ENCODE data around the gene RAB3A.
"Not testable (repeated sequence)": the region's sequence is repeated elsewhere in the genome, so short reads cannot be mapped to it uniquely, and the experiment has no call there.

The RAB3A gene

DNA sequence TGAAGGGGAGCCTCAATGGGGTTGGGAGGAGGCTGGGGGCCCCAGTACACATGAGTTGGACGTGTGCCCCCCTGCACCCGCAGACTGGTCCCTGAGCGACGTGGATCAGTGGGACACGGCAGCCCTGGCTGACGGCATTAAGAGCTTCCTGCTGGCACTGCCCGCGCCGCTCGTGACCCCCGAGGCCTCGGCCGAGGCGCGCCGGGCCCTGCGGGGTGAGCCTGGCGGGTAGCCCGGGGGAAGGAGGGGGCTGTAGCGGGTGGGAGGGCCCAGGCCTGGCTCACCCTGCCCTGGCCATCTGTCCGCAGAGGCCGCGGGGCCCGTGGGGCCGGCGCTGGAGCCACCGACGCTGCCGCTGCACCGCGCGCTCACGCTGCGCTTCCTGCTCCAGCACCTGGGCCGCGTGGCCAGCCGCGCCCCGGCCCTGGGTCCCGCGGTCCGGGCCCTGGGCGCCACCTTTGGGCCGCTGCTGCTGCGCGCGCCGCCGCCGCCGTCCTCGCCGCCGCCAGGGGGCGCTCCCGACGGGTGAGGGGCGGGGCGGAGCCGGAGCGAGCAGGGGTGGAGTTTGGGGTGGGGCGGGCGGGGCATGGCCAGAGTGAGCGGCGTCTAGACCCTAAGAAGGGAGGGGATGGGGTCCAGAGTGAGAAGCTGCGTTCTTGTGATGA, 42.7 kb downstream of the RAB3A start:
- Mint-ChIP-seq H3K4me1 (peaks cover 14% of the 10 kb centered on the region), H3K27me3 (no peaks in the 10 kb centered on the region), H3K27ac (peak overlapping the region; percentile 75), H3K36me3 (peaks cover 17% of the 10 kb centered on the region), H3K4me3 (peak overlapping the region; percentile 50), H3K9me3 (no peaks in the 10 kb centered on the region)
- CTCF ChIA-PET, result interaction anchor here (0.7 to 2.0 kb wide), 6 partner anchors 9 to 51 kb away, joined by 3 to 9 read pairs (median 3); no protein-coding TSS in a partner anchor
- DNase-seq, result peak; percentile 80

DNA sequence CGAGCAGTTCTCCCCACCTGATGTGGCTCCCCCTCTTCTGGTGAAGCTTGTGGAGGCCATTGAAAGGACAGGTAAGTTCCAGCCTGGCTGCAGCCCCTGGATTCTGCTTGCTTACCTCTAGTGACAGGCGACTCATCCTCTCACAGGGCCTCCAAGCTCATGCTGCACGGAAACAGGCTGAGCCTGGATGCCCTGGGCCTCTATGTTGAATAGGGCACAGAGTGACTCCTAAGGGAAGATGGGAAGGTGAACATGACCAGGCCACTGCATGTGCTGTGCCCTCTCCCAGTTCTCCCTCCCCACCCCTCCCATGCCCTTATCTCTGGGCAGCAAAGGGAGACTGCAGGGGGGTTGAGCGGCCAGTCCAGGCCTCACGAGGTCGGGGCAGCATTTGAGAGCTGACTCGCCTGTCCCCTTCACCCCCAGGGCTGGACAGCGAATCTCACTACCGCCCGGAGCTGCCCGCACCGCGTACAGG, 43.3 kb downstream of the RAB3A start:
- Mint-ChIP-seq H3K27me3 (no peaks in the 10 kb centered on the region), H3K4me1 (peaks cover 14% of the 10 kb centered on the region), H3K4me3 (peak overlapping the region; percentile 50), H3K27ac (peak overlapping the region; percentile 75), H3K9me3 (no peaks in the 10 kb centered on the region), H3K36me3 (peaks cover 11% of the 10 kb centered on the region)
- no peak for DNase-seq
- CTCF ChIA-PET, result interaction anchor here (0.8 to 2.0 kb wide), 5 partner anchors 9 to 51 kb away, joined by 3 to 9 read pairs (median 3); no protein-coding TSS in a partner anchor

DNA sequence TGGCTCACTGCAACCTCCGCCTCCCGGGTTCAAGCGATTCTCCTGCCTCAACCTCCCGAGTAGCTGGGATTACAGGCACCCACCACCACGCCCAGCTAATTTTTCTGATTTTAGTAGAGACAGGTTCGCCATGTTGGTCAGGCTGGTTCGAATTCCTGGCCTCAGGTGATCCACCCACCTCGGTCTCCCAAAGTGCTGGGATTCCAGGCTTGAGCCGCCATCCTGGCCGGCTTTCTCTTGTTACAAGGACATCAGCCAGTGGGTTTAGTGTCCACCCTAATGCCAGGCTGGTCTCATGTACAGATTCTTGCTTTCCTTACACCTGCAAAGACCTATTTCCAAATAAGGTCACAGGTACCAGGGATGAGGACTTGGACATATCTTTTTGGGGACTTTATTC, 44.0 kb downstream of the RAB3A start:
- Mint-ChIP-seq H3K36me3 (peaks cover 13% of the 10 kb centered on the region), H3K9me3 (no peaks in the 10 kb centered on the region), H3K27me3 (no peaks in the 10 kb centered on the region), H3K4me3 (no peak overlapping the region), H3K4me1 (peaks cover 14% of the 10 kb centered on the region), H3K27ac (no peak overlapping the region)
- CTCF ChIA-PET, result interaction anchor here (1.0 to 2.0 kb wide), 5 partner anchors 8 to 50 kb away, joined by 3 to 9 read pairs (median 3); no protein-coding TSS in a partner anchor
- no peak for DNase-seq

DNA sequence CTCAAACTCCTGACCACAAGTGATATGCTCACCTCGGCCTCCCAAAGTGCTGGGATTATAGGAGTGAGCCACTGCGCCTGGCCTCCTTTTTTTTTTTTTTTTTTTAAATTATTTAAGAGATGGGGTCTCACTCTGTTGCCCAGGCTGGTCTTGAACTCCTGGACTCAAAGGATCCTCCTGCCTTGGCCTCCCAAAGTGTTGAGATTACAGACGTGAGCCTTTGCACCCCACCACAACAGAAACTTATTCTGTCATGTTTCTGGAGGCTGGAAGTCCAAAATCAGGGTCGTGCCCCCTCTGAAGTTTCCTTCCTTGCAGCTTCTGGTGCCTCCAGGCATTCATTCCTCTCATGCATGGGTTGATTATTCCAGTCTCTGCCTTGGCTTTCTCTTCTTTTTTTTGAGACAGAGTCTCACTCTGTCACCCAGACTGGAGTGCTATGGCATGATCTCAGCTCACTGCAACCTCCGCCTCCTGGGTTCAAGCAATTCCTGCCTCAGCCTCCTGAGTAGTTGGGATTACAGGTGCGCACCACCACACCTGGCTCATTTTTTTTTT, 44.7 kb downstream of the RAB3A start:
- Mint-ChIP-seq H3K36me3 (peaks cover 13% of the 10 kb centered on the region), H3K4me1 (peaks cover 19% of the 10 kb centered on the region)
- not testable (repeated sequence) for DNase-seq, H3K27me3 Mint-ChIP-seq, H3K27ac Mint-ChIP-seq, H3K4me3 Mint-ChIP-seq, H3K9me3 Mint-ChIP-seq
- CTCF ChIA-PET, result interaction anchor here (1.0 to 2.0 kb wide), 2 partner anchors 7 to 47 kb away, joined by 3 to 9 read pairs; no protein-coding TSS in a partner anchor

DNA sequence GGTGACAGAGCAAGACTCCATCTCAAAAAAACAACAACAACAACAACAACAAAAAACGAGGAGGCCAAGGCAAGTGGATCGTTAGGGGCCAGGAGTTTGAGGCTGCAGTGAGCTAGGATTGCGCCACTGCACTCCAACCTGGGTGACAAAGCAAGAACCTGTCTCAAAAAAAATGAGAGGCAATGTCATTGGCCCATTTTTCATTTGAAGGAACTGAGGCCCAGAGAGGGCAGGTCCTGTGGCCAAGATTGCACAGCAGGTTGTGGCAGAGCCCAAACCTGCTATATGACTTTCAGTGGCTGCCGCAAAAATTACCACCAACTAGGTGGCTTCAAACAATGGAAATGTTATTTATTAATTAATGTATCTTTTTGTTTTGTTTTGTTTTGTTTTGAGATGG, 45.4 kb downstream of the RAB3A start:
- no peak overlapping the region for H3K4me3 Mint-ChIP-seq
- H3K27me3 Mint-ChIP-seq, result no peaks in the 10 kb centered on the region
- no peak for DNase-seq
- H3K4me1 Mint-ChIP-seq, result peaks cover 24% of the 10 kb centered on the region
- CTCF ChIA-PET, result no interaction called here
- no peak overlapping the region for H3K27ac Mint-ChIP-seq
- H3K9me3 Mint-ChIP-seq, result no peaks in the 10 kb centered on the region
- peaks cover 10% of the 10 kb centered on the region for H3K36me3 Mint-ChIP-seq

DNA sequence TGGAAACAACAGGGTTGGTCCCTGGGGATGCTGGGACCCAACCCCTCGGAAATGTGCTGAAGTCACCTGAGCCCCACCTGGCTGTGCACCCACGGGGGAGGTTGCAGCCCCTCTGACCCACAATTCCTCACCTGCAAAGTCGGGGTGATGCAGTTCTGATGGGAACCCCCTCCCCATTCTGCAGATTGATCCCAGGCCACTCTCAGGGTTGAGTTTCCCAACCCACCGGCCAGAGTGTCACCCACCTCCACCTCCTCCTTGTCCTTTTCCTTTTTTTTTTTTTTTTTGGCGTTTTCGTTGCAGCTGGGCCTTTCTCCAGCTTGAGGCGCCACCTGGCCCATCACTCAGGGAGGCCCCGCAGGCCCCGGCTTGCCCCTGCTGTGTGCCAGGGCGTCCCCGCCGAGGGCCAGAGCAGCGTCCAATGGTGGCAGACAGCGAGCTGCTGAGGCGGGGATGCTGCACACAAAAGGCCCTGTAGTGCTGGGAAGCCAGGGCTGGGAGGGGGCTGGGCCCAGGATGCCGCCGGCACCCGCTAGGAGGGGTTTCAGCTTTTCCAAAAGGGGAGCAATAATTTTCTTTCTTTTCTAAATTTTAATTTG, 46.3 kb downstream of the RAB3A start:
- no peaks in the 10 kb centered on the region for H3K27me3 Mint-ChIP-seq
- no peak overlapping the region for H3K4me3 Mint-ChIP-seq
- peaks cover 24% of the 10 kb centered on the region for H3K4me1 Mint-ChIP-seq
- no peaks in the 10 kb centered on the region for H3K9me3 Mint-ChIP-seq
- no peak for DNase-seq
- CTCF ChIA-PET, result no interaction called here
- no peak overlapping the region for H3K27ac Mint-ChIP-seq
- peaks cover 4% of the 10 kb centered on the region for H3K36me3 Mint-ChIP-seq

DNA sequence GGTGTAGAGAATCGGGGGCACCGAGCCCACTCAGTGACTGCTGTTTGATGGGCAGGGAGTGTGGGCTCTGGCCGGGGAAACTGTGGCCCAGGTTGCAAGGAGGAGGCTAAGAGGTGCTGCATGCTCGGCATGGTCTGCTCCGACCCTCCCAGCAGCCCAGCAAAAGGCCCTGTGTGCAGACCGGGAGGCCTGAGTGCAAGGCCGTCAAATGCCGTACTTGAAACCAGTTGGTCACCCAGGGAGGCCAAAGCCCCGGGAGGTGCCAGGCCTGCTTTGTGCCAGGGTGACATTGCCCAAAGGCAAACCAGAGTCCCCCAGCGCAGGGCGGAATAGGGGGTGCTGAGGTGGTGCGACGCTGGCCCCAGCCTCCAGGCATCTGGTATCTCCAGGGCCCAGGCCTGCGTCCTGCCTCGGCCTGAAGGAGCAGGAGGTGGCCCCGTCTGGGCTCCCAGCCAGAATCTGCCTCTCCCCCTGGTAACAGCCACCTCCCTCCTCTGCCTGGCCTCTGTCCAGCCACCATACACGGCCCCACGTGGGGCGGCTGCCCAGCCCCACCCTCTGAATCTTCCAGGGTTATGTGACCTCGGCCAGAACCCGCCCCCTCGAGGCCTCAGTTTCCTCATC, 46.9 kb downstream of the RAB3A start:
- Mint-ChIP-seq H3K36me3 (peaks cover 5% of the 10 kb centered on the region), H3K27me3 (no peaks in the 10 kb centered on the region), H3K9me3 (no peaks in the 10 kb centered on the region), H3K4me1 (peaks cover 28% of the 10 kb centered on the region), H3K4me3 (no peak overlapping the region), H3K27ac (no peak overlapping the region)
- CTCF ChIA-PET, result no interaction called here
- DNase-seq, result no peak

DNA sequence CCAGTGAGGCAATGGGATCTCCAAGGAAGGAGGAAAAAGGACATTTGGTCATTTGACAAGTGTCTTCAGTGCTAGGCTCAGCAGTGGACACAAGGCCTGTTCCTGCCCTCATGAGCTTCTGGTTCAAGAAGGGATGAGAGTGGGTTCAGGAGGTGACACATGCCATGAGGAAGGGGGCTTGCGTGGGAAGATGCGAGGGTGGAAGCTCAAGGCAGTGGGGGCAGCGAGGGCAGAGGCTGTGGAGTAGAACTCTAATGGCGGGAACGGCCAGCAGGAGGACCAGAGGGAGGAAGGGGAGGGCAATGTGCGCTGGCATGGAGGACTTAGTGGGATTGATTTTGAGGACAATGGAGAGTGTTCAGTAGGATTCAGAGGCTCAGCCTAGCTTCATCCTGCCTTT, 47.6 kb downstream of the RAB3A start:
- H3K27me3 Mint-ChIP-seq, result no peaks in the 10 kb centered on the region
- no peaks in the 10 kb centered on the region for H3K9me3 Mint-ChIP-seq
- no peak for DNase-seq
- CTCF ChIA-PET, result no interaction called here
- H3K4me3 Mint-ChIP-seq, result no peak overlapping the region
- H3K36me3 Mint-ChIP-seq, result peaks cover 5% of the 10 kb centered on the region
- peaks cover 33% of the 10 kb centered on the region for H3K4me1 Mint-ChIP-seq
- no peak overlapping the region for H3K27ac Mint-ChIP-seq

DNA sequence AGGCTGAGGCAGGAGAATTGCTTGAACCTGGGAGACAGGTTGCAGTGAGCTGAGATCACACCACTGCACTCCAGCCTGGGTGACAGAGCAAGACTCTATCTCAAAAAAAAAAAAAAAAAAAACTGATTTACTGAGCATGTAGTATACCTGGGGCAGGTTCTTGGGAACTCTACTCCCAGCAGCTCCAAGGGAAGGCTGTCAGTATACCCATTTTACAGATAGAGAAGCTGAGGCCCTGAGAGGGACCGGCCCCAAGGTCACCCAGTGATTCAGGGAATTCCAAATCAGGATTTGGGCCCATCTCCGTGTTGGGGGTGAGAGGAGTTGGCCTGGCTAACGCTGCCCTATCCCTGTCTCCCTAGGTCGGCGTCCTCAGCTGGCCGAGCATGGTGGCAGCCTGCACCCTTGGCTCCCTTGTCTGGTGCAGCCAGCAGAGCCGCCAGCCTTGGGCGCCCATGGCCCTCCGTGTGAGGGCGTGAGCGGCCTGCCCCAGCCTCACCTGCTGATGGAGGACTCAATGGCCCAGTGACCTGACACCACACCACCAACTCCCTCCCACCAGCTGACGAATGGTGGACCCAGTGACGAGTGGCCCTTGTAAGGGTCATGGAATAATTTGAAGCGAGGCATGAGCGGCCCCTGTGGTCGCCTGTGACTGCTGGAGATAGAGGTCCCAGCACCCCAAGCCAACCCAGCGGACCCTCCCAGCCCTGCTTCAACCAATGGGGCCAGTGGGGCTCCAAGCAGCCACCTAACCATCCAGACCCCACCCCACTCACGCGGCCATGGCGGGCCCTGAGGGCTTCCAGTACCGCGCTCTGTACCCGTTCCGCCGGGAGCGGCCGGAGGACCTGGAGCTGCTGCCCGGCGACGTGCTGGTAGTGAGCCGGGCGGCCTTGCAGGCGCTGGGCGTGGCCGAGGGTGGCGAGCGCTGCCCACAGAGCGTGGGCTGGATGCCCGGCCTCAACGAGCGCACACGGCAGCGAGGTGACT, 48.5 kb downstream of the RAB3A start:
- Mint-ChIP-seq H3K27ac (no peak overlapping the region), H3K27me3 (no peaks in the 10 kb centered on the region), H3K4me1 (peaks cover 31% of the 10 kb centered on the region), H3K36me3 (peaks cover 5% of the 10 kb centered on the region), H3K4me3 (peak overlapping the region; percentile 13), H3K9me3 (no peaks in the 10 kb centered on the region)
- no peak for DNase-seq
- CTCF ChIA-PET, result interaction anchor here (1.5 to 1.7 kb wide), 2 partner anchors 42 to 148 kb away, joined by 4 read pairs; no protein-coding TSS in a partner anchor

DNA sequence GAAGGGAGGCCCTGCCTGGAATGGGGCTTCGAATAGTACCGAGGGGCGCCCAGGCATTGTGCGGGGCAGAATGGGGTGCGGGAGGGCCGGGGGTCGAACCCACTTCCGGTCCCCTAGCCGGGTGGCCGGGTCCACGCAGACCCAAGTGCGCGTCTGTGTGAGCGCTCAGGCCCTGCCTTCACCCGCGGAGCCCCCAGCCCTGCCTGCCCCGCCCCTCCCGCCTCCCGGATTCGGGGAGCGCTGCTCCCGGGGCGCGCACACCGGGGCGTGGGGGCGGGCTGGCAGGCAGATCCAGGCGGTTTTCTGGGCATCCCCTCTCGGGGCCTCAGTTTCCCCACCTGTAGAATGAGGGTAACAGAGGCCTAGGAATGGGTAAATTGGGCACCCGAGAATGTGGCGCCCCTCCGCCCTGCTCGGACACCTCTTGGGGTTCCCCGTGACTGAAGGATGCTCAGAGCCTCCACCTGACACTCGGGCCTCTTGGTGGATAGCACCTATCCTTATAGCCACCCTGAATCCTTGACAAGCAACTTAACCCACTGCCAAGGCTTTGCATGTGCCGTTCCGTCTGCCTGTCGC, 50.2 kb downstream of the RAB3A start:
- CTCF ChIA-PET, result interaction anchor here (1.5 to 1.7 kb wide), 2 partner anchors 40 to 146 kb away, joined by 4 read pairs; no protein-coding TSS in a partner anchor
- DNase-seq, result peak; percentile 64
- peaks cover 30% of the 10 kb centered on the region for H3K4me1 Mint-ChIP-seq
- peaks cover 9% of the 10 kb centered on the region for H3K36me3 Mint-ChIP-seq
- no peaks in the 10 kb centered on the region for H3K27me3 Mint-ChIP-seq
- no peaks in the 10 kb centered on the region for H3K9me3 Mint-ChIP-seq
- peak overlapping the region; percentile 80 for H3K4me3 Mint-ChIP-seq
- H3K27ac Mint-ChIP-seq, result peak overlapping the region; percentile 82

DNA sequence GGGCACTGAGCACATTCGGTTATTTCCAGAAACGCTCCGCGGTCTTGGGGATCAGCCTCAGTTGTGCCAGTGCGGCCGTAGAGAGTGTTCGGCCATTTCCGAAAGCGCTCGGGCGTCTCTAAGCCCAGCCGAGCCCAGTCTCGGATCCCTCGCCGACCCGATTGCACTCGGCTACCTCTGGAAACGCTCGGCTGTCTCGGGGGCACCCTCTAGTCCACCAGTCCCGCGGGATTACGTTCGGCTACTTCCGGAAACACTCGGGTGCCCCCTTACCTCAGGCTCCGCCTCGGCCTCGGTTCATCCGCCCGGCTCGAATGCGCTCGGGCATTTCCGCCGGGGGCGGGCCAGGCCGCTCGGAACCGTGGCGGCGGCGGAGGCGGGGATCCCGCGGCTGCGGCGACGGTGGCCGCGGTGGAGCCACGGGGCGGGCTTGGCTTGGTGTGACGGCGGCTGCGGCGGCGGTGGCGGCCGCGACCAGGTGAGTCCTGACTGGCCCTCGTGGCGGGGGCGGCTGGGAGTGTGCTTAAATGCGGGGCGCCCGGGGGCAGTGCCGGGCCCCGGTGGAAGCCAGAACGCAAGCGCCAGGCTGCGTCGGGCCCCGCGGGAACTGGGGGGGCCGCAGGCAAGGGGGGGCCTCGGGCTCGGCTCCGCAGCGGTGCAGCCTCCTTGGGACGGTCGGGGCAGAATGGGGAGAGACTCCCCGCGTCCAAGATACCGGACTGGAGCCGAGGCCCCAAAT, 50.9 kb downstream of the RAB3A start, which contains the start of gene PIK3R2:
TSS of gene PIK3R2 (plus strand) at position 347 of the 739 bp plus-strand sequence. CDS start 2,717 bp downstream, outside the sequence.
- no peaks in the 10 kb centered on the region for H3K27me3 Mint-ChIP-seq
- peak within 1 kb of the TSS; percentile 98 for H3K27ac Mint-ChIP-seq
- peak; percentile 100 for DNase-seq
- H3K4me3 Mint-ChIP-seq, result peak within 1 kb of the TSS; percentile 80
- CTCF ChIA-PET, result interaction anchor here (0.6 to 3.1 kb wide), 7 partner anchors 7 to 145 kb away, joined by 3 to 27 read pairs (median 8); partner anchors contain the start of gene ARRDC2
- H3K9me3 Mint-ChIP-seq, result no peaks in the 10 kb centered on the region
- peaks cover 30% of the 10 kb centered on the region for H3K4me1 Mint-ChIP-seq
- H3K36me3 Mint-ChIP-seq, result peaks cover 9% of the 10 kb centered on the region

DNA sequence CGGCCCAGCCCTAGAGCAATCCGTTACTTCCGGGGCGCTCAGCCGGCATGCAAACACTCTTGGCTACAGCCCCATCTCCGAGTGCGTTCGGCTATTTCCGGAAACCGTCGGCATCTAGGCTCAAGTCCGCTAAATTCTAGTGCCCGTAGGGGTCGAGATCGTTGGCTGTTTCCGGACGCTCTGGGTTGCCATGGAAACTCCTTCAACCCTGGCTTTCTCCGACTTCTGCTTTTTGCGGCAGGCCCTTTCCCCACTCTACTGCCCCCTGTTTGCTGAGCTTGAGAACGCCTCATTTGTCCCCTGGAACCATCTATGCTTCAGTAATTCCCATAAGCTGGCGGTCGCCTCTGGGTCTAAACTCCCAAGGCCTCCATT, 51.4 kb downstream of the RAB3A start:
- Mint-ChIP-seq H3K27ac (peak overlapping the region; percentile 98), H3K36me3 (peaks cover 12% of the 10 kb centered on the region)
- CTCF ChIA-PET, result interaction anchor here (0.6 to 3.1 kb wide), 10 partner anchors 8 to 145 kb away, joined by 3 to 27 read pairs (median 6); partner anchors contain the start of gene ARRDC2

More for the DNA sequence above, 51.4 kb downstream of the RAB3A start:
- Mint-ChIP-seq H3K9me3 (no peaks in the 10 kb centered on the region), H3K4me1 (peaks cover 30% of the 10 kb centered on the region), H3K4me3 (peak overlapping the region; percentile 80), H3K27me3 (no peaks in the 10 kb centered on the region)
- peak; percentile 100 for DNase-seq
